Vagina (tissue), 2 donors: Measurements from ENCODE around the gene RAB1A.

Experiments
- CTCF ChIP-seq, 3 experiments: fragments of 450-650 bp in 2 of 3; fragments of 200-600 bp in 1 of 3; sonication (generic) in 1 of 3; IDR thresholded peaks; one replicate each; pipeline ENCODE4 v1.5.1; 2017 to 2019; ENCODE audit warnings: antibody characterized with exemption in 3 of 3, mild to moderate bottlenecking in 2 of 3, moderate library complexity in 2 of 3
- POLR2A ChIP-seq, 2 donors: fragments of 450-650 bp; IDR thresholded peaks; one replicate each; pipeline ENCODE4 v1.6.1; 2017; ENCODE audit warnings: antibody characterized with exemption in 2 of 2, mild to moderate bottlenecking in 2 of 2, moderate library complexity in 2 of 2
- POLR2AphosphoS5 ChIP-seq, 2 donors: sonication (generic); formaldehyde crosslinking; IDR thresholded peaks; one replicate each; pipeline ENCODE4 v1.9.0; 2017; ENCODE audit warnings: antibody characterized with exemption in 2 of 2, mild to moderate bottlenecking in 2 of 2, low read depth in 1 of 2; ENCODE audit not compliant: insufficient read depth in 1 of 2

- TF ChIP-seq CTCF (IDR thresholded peaks at IDR 0.05) (no peak), POLR2A (IDR thresholded peaks at IDR 0.05) (no peak), POLR2AphosphoS5 (IDR thresholded peaks at IDR 0.05; ENCODE audit: insufficient read depth in 1 of 2, low read depth in 1 of 2) (no peak)
Measured at GRCh38 chr2:65054749-65055421, 75.0 kb downstream of the RAB1A start.
